H1 (cell line): ENCODE measurements around the gene PLGRKT. TPM values are rescaled to one million over a fixed set of nuclear protein-coding genes. Genes with fewer than 3 reads are reported as not detected.

ENCODE experiments used
- CEBPB ChIP-seq: IDR thresholded peaks from 2 replicates; pipeline ENCODE4 v1.6.1; 2012; ENCODE audit warnings: low read depth, low read length
- CHD2 ChIP-seq: IDR thresholded peaks from 2 replicates; pipeline ENCODE4 v1.6.1; 2012; ENCODE audit warnings: low read length, improper control_type of control experiment
- MAFK ChIP-seq: IDR thresholded peaks from 2 replicates; pipeline ENCODE4 v1.6.1; 2012; ENCODE audit warnings: low read depth, mild to moderate bottlenecking, improper control_type of control experiment, low read length
- polyA plus RNA-seq, 7 experiments: library from polyadenylated mRNA; depleted of rRNA in 3 of 7; stranded (reverse) in 5 of 7; unstranded in 2 of 7; fragments of >200 nt in 5 of 7; fragments of 200-250 nt in 2 of 7; gene quantifications; 1 replicate in 5 of 7; 2 replicates in 1 of 7; 4 replicates in 1 of 7; pipeline versions ENCODE4 v1.2.1 to v1.2.3, GENCODE V29; 2011 to 2013; ENCODE audit warnings: missing spikeins in 2 of 7, mixed read lengths in 2 of 7
- total RNA-seq: library from RNA; stranded (reverse); fragmentation: NEBNext Ultra II Directional; extraction: Animal tissue kit (Norgen Biotek cat#: 25700); gene quantifications from 2 replicates; pipeline ENCODE4 v1.2.1, GENCODE V29; 2021

PLGRKT gene
- total and polyA plus RNA-seq, 2 of the 8 experiments (the other 6 are each of a cell fraction or from before 2014, with no cell fraction given): 5.4 to 15.7 TPM

DNA sequence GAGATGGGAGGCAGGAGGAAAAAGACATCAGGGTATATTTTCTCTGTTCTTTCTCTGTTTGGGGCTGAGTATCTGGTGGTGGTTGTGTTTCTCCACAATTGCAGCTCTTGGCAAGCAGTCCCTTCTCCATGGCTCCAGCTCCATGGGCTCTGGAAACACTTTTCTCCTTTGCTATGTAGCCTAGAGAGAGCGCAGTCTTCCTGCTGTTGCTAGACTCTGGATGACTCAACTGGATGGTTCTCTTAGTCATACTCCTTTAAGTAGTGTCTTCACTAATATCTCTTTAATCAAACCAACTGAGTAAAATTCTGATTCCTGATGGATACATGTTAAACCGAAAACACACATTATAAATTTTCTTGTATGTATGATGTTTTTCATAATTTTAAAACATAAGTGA lies 3.3 kb upstream of the PLGRKT start (continued):
- TF ChIP-seq CHD2 (no peak), MAFK (no peak), CEBPB (no peak)
- TF ChIP-seq, all 59 proteins: peak for 0
